T-cell (primary cell): ENCODE results near the gene HAUS8. TPM values are rescaled to one million over a fixed set of nuclear protein-coding genes. Genes with fewer than 3 reads are reported as not detected.
A peak's percentile ranks its signal among the peaks of the same experiment; 100 is the strongest.
"Not testable (repeated sequence)": the region's sequence is repeated elsewhere in the genome, so short reads cannot be mapped to it uniquely, and the experiment has no call there.

Source experiments
- ATAC-seq, 4 experiments: fragments of 200-7000 bp in 3 of 4; fragments of 150-1000 bp in 1 of 4; cut with Tn5 transposase; replicated peaks in 1 of 4; 1 replicate in 3 of 4; 2 replicates in 1 of 4; pipeline ENCODE4 v1.10.0; 2021; ENCODE audit warnings: moderate library complexity in 3 of 4, mild to moderate bottlenecking in 2 of 4, moderate number of reproducible peaks in 1 of 4
- CTCF ChIA-PET, 2 donors: fragments of 300-600 bp; sonication (Branson Sonifier 250); formaldehyde crosslinking; loops; one replicate each; lab custom pipeline; 2022; ENCODE audit warnings: antibody characterized with exemption in 2 of 2; lab: Charles Lee
- POLR2A ChIA-PET, 2 donors: fragments of 300-600 bp; sonication (Branson Sonifier 250); formaldehyde crosslinking; loops; one replicate each; lab custom pipeline; 2022; ENCODE audit warnings: antibody characterized with exemption in 2 of 2; lab: Charles Lee
- DNase-seq, 35 experiments: peaks; one replicate each; pipeline versions ENCODE4 v3.0.0 to v3.0.0-alpha.2; 2013 to 2023
- H3K27ac ChIP-seq: one replicate; pipeline ENCODE4 v1.5.1; 2013; ENCODE audit warnings: low read length
- H3K27me3 ChIP-seq, 2 experiments: replicated peaks in 1 of 2; 1 replicate in 1 of 2; 2 replicates in 1 of 2; pipeline versions ENCODE4 v1.6.1 to v1.7.0; 2013; ENCODE audit warnings: low read length in 1 of 2, mixed read lengths in 1 of 2; ENCODE audit not compliant: control insufficient read depth in 2 of 2, insufficient read depth in 2 of 2; ENCODE audit errors: extremely low read depth in 1 of 2
- H3K36me3 ChIP-seq, 2 donors: 1 replicate in 1 of 2; 2 replicates in 1 of 2; pipeline versions ENCODE4 v1.6.1 to v1.7.0; 2013; ENCODE audit warnings: low read length in 1 of 2; ENCODE audit not compliant: control insufficient read depth in 2 of 2, insufficient read depth in 1 of 2; ENCODE audit errors: extremely low read depth in 1 of 2
- H3K4me1 ChIP-seq, 2 experiments: 1 replicate in 1 of 2; 2 replicates in 1 of 2; pipeline versions ENCODE4 v1.6.1 to v1.7.0; 2013; ENCODE audit warnings: low read length in 2 of 2, mixed read lengths in 1 of 2; ENCODE audit not compliant: insufficient read depth in 2 of 2, control insufficient read depth in 1 of 2; ENCODE audit errors: extremely low read depth in 1 of 2
- H3K4me3 ChIP-seq, 2 donors: 1 replicate in 1 of 2; 2 replicates in 1 of 2; pipeline versions ENCODE4 v1.5.1 to v1.7.0; 2013; ENCODE audit warnings: mild to moderate bottlenecking in 2 of 2, low read length in 1 of 2, moderate library complexity in 1 of 2; ENCODE audit not compliant: control insufficient read depth in 1 of 2; ENCODE audit errors: extremely low read depth in 1 of 2
- H3K9me3 ChIP-seq: 2 replicates; pipeline ENCODE4 v1.7.0; 2013
- H3K27ac Mint-ChIP-seq, 2 donors: one replicate each; pipeline ENCODE4 v1.8.0; 2020 to 2021; ENCODE audit warnings: mild to moderate bottlenecking in 2 of 2, mixed read lengths in 2 of 2
- H3K27me3 Mint-ChIP-seq, 2 donors: one replicate each; pipeline ENCODE4 v1.8.0; 2021 to 2022; ENCODE audit warnings: mixed read lengths in 2 of 2
- H3K36me3 Mint-ChIP-seq: one replicate; pipeline ENCODE4 v1.8.0; 2021; ENCODE audit warnings: mixed read lengths
- H3K4me1 Mint-ChIP-seq, 3 donors: one replicate each; pipeline ENCODE4 v1.8.0; 2020 to 2022; ENCODE audit warnings: mixed read lengths in 3 of 3, mild to moderate bottlenecking in 1 of 3
- H3K4me3 Mint-ChIP-seq, 3 donors: one replicate each; pipeline ENCODE4 v1.8.0; 2020 to 2022; ENCODE audit warnings: mild to moderate bottlenecking in 3 of 3, mixed read lengths in 3 of 3, moderate library complexity in 3 of 3
- H3K9me3 Mint-ChIP-seq, 3 donors: one replicate each; pipeline ENCODE4 v1.8.0; 2020 to 2022; ENCODE audit warnings: mixed read lengths in 3 of 3
- WGBS: methylation state at CpG from one replicate; pipeline ENCODE4 v1.1.5; 2013; ENCODE audit warnings: missing lambda C conversion rate; ENCODE audit not compliant: insufficient coverage; 5-methylcytosine and 5-hydroxymethylcytosine counted together
- total RNA-seq, 35 experiments: library from RNA in 6 of 35; stranded (reverse) in 6 of 35; fragments of 120-200 nt in 1 of 35; gene quantifications; one replicate each; pipeline versions ENCODE4 v1.2.1 to v1.2.4 and lab custom pipeline; 2013 to 2026

Gene HAUS8
- total RNA-seq, 5 donors from 2014 or later (not counting 1 experiment from before 2014, with no cell fraction given), result 16.6 to 20.4 (median 19.3) TPM

GRCh38 chr19:17026706-17027534 lies 48.3 kb downstream of the HAUS8 start, which contains the start of gene CPAMD8:
Gene CPAMD8, minus strand, starts transcription at chr19:17026810. Its CDS starts 168 bp downstream, at chr19:17026642.
- Histone ChIP-seq H3K9me3 (no peaks in the 10 kb centered on the region), H3K27me3 (peaks cover 2 to 52% of the 10 kb centered on the region in 2 experiments), H3K36me3 (no peaks in the 10 kb centered on the region), H3K27ac (no peak within 1 kb of the TSS), H3K4me3 (peak within 1 kb of the TSS; percentile 36 to 61), H3K4me1 (peaks cover 0 to 11% of the 10 kb centered on the region in 2 experiments)
- peaks cover 13% of the 10 kb centered on the region for H3K36me3 Mint-ChIP-seq
- ATAC-seq (peak in 3 of 4 experiments; percentile 28 to 56 (median 38)), DNase-seq (no peak)
- H3K4me1 Mint-ChIP-seq, result peaks cover 9 to 18% (median 9%) of the 10 kb centered on the region in 3 donors
- peak within 1 kb of the TSS; percentile 72 to 80 (median 73) for H3K4me3 Mint-ChIP-seq
- ChIA-PET POLR2A (no interaction called here), CTCF (no interaction called here)
- no peak within 1 kb of the TSS for H3K27ac Mint-ChIP-seq
- H3K9me3 Mint-ChIP-seq, result peaks cover 4 to 19% (median 17%) of the 10 kb centered on the region in 3 donors
- peaks cover 31 to 59% of the 10 kb centered on the region in 2 donors for H3K27me3 Mint-ChIP-seq
- 13% methylated on average over 42 of the region's 67 CpGs for WGBS

GRCh38 chr19:17025991-17026658 lies 49.1 kb downstream of the HAUS8 start:
- Histone ChIP-seq H3K27ac (no peak overlapping the region), H3K4me3 (peak overlapping the region; percentile 36 to 61), H3K27me3 (peaks cover 2 to 58% of the 10 kb centered on the region in 2 experiments), H3K4me1 (peaks cover 0 to 11% of the 10 kb centered on the region in 2 experiments), H3K9me3 (no peaks in the 10 kb centered on the region), H3K36me3 (no peaks in the 10 kb centered on the region)
- Mint-ChIP-seq H3K4me1 (peaks cover 9 to 18% (median 9%) of the 10 kb centered on the region in 3 donors), H3K9me3 (peaks cover 4 to 19% (median 17%) of the 10 kb centered on the region in 3 donors), H3K36me3 (peaks cover 13% of the 10 kb centered on the region), H3K27me3 (peaks cover 31 to 59% of the 10 kb centered on the region in 2 donors), H3K4me3 (peak overlapping the region; percentile 72 to 80 (median 73)), H3K27ac (no peak overlapping the region)
- ChIA-PET CTCF (no interaction called here), POLR2A (no interaction called here)
- DNase-seq (peak in 18 of 35 experiments; percentile 5 to 40 (median 19)), ATAC-seq (peak; percentile 58 to 75 (median 64))
- 3% methylated on average over 26 of the region's 40 CpGs for WGBS

- CTCF ChIA-PET, result no interaction called here
- H3K27me3 ChIP-seq, result peaks cover 2 to 55% of the 10 kb centered on the region in 2 experiments
- no peak overlapping the region for H3K27ac Mint-ChIP-seq
- ATAC-seq (no peak), DNase-seq (no peak)
- H3K27me3 Mint-ChIP-seq, result peaks cover 31 to 55% of the 10 kb centered on the region in 2 donors
- POLR2A ChIA-PET, result no interaction called here
- no peak overlapping the region for H3K27ac ChIP-seq
- H3K4me1 Mint-ChIP-seq, result peaks cover 9 to 18% (median 9%) of the 10 kb centered on the region in 3 donors
- no peak overlapping the region for H3K4me3 ChIP-seq
- no peaks in the 10 kb centered on the region for H3K9me3 ChIP-seq
- 93% methylated on average over 4 of the region's 6 CpGs for WGBS
- peaks cover 0 to 11% of the 10 kb centered on the region in 2 experiments for H3K4me1 ChIP-seq
- peak overlapping the region in 2 of 3 donors; percentile 73 to 80 for H3K4me3 Mint-ChIP-seq
- peaks cover 13% of the 10 kb centered on the region for H3K36me3 Mint-ChIP-seq
- no peaks in the 10 kb centered on the region for H3K36me3 ChIP-seq
- peaks cover 4 to 19% (median 17%) of the 10 kb centered on the region in 3 donors for H3K9me3 Mint-ChIP-seq
Measured at GRCh38 chr19:17025361-17025760, 49.9 kb downstream of the HAUS8 start.

- CTCF ChIA-PET, H3K4me3 ChIP-seq, DNase-seq, H3K27ac Mint-ChIP-seq, H3K9me3 ChIP-seq, POLR2A ChIA-PET, H3K27ac ChIP-seq, H3K36me3 ChIP-seq, ATAC-seq: not testable (repeated sequence)
- Histone ChIP-seq H3K27me3 (peaks cover 2 to 55% of the 10 kb centered on the region in 2 experiments), H3K4me1 (peaks cover 0 to 11% of the 10 kb centered on the region in 2 experiments)
- peaks cover 31 to 55% of the 10 kb centered on the region in 2 donors for H3K27me3 Mint-ChIP-seq
- H3K4me3 Mint-ChIP-seq, result peak overlapping the region in 1 of 3 donors; percentile 80
- WGBS, result 67% methylated on average over 1 of the region's 8 CpGs
- H3K36me3 Mint-ChIP-seq, result peaks cover 13% of the 10 kb centered on the region
- H3K9me3 Mint-ChIP-seq, result peaks cover 4 to 19% (median 17%) of the 10 kb centered on the region in 3 donors
- peaks cover 9 to 18% (median 9%) of the 10 kb centered on the region in 3 donors for H3K4me1 Mint-ChIP-seq
Measured at GRCh38 chr19:17024941-17025340, 50.3 kb downstream of the HAUS8 start.

GRCh38 chr19:17023805-17024204 lies 51.4 kb downstream of the HAUS8 start:
- no peaks in the 10 kb centered on the region for H3K36me3 ChIP-seq
- POLR2A ChIA-PET, result no interaction called here
- peaks cover 13% of the 10 kb centered on the region for H3K36me3 Mint-ChIP-seq
- H3K27me3 ChIP-seq, result peaks cover under 1 to 54% of the 10 kb centered on the region in 2 experiments
- no peak overlapping the region for H3K4me3 ChIP-seq
- H3K9me3 ChIP-seq, result no peaks in the 10 kb centered on the region
- ATAC-seq, result no peak
- no peak overlapping the region for H3K27ac Mint-ChIP-seq
- H3K27ac ChIP-seq, result no peak overlapping the region
- H3K4me3 Mint-ChIP-seq, result no peak overlapping the region
- peaks cover 9 to 15% (median 9%) of the 10 kb centered on the region in 3 donors for H3K4me1 Mint-ChIP-seq
- DNase-seq, result no peak
- H3K9me3 Mint-ChIP-seq, result peaks cover 4 to 19% (median 17%) of the 10 kb centered on the region in 3 donors
- H3K27me3 Mint-ChIP-seq, result peaks cover 29 to 48% of the 10 kb centered on the region in 2 donors
- peaks cover 0 to 11% of the 10 kb centered on the region in 2 experiments for H3K4me1 ChIP-seq
- 95% methylated on average over 2 of the region's 3 CpGs for WGBS
- CTCF ChIA-PET, result no interaction called here

- Mint-ChIP-seq H3K27ac (no peak overlapping the region), H3K4me1 (peaks cover 6 to 9% (median 9%) of the 10 kb centered on the region in 3 donors), H3K4me3 (no peak overlapping the region), H3K36me3 (peaks cover 13% of the 10 kb centered on the region), H3K9me3 (peaks cover 4 to 19% (median 17%) of the 10 kb centered on the region in 3 donors), H3K27me3 (peaks cover 20 to 38% of the 10 kb centered on the region in 2 donors)
- H3K9me3 ChIP-seq, result no peaks in the 10 kb centered on the region
- H3K36me3 ChIP-seq, result no peaks in the 10 kb centered on the region
- ATAC-seq, result no peak
- POLR2A ChIA-PET, result interaction anchor here in 1 of 2 donors (0.6 kb wide), 1 partner anchor 377 kb away, joined by 7 read pairs; no protein-coding TSS in a partner anchor
- H3K4me3 ChIP-seq, result no peak overlapping the region
- no peak overlapping the region for H3K27ac ChIP-seq
- 79% methylated on average over 5 of the region's 7 CpGs for WGBS
- no peak for DNase-seq
- H3K27me3 ChIP-seq, result peaks cover 0 to 43% of the 10 kb centered on the region in 2 experiments
- CTCF ChIA-PET, result no interaction called here
- peaks cover 0 to 11% of the 10 kb centered on the region in 2 experiments for H3K4me1 ChIP-seq
Measured at GRCh38 chr19:17022738-17023137, 52.5 kb downstream of the HAUS8 start.
